HepG2 (cell line): ENCODE measurements around the gene AKAP8L. TPM values are rescaled to one million over a fixed set of nuclear protein-coding genes. Genes with fewer than 3 reads are reported as not detected.

Source experiments
- ATAC-seq: fragments of 200-7000 bp; cut with Tn5 transposase; 3 replicates; pipeline ENCODE4 v1.9.1; 2020; ENCODE audit warnings: mild to moderate bottlenecking, moderate library complexity
- BruUV-seq: library from RNA; stranded (reverse); fragments of 400-500 nt; replicated peaks from 2 replicates; lab custom pipeline; 2021; lab: Mats Ljungman, UMichigan
- CTCF ChIA-PET: fragments of 300-600 bp; formaldehyde crosslinking; extraction: SDS; loops from one replicate; lab custom pipeline; 2021; ENCODE audit warnings: low total read pairs, inconsistent platforms, low intra/inter-chr PET ratio; lab: Yijun Ruan, JAX
- POLR2A ChIA-PET: fragments of 350-600 bp; sonication (Branson Sonifier 250); formaldehyde crosslinking; loops from one replicate; lab custom pipeline; 2020; ENCODE audit warnings: antibody characterized with exemption, inconsistent platforms; lab: Yijun Ruan, JAX
- DNase-seq: peaks from one replicate; pipeline ENCODE4 v3.0.0-alpha.2; 2015; ENCODE audit warnings: low spot score
- FAIRE-seq: peaks from 3 replicates; lab custom pipeline; 2011; peaks lifted over from hg19 to GRCh38; lab: Jason Lieb, UNC
- H2AFZ ChIP-seq: one replicate; pipeline ENCODE4 v1.6.1; 2011; ENCODE audit warnings: low read length, inconsistent platforms
- H3K27ac ChIP-seq: fragments of 300-600 bp; 3 replicates; pipeline ENCODE4 v1.8.0; 2011; ENCODE audit warnings: mixed run types, mild to moderate bottlenecking, mixed read lengths, low read length, inconsistent platforms; ENCODE audit not compliant: insufficient read depth; ENCODE audit errors: extremely low read length
- H3K27me3 ChIP-seq, 2 experiments: fragments of 200-600 bp in 1 of 2; 2 replicates in 1 of 2; 3 replicates in 1 of 2; pipeline versions ENCODE4 v1.6.0 to v1.8.0; 2011; ENCODE audit warnings: low read length in 2 of 2, mild to moderate bottlenecking in 2 of 2, moderate library complexity in 2 of 2, inconsistent platforms in 1 of 2; ENCODE audit not compliant: insufficient read depth in 2 of 2, control insufficient read depth in 1 of 2
- H3K36me3 ChIP-seq, 2 experiments: fragments of 200-600 bp in 1 of 2; replicated peaks in 1 of 2; 2 replicates in 1 of 2; 3 replicates in 1 of 2; pipeline versions ENCODE4 v1.5.1 to v1.8.0; 2011; ENCODE audit warnings: low read length in 2 of 2, inconsistent platforms in 1 of 2; ENCODE audit not compliant: insufficient read depth in 2 of 2, control insufficient read depth in 1 of 2
- H3K4me1 ChIP-seq: 2 replicates; pipeline ENCODE4 v1.5.1; 2012; ENCODE audit warnings: low read length, inconsistent platforms; ENCODE audit not compliant: insufficient read depth
- H3K4me2 ChIP-seq: 2 replicates; pipeline ENCODE4 v1.6.0; 2011; ENCODE audit warnings: low read depth, low read length, inconsistent platforms
- H3K4me3 ChIP-seq, 3 experiments: fragments of 200-600 bp in 1 of 3; sonication (generic), shearing (Covaris generic) in 1 of 3; replicated peaks in 1 of 3; 2 replicates each; pipeline ENCODE4 v1.5.1; 2011 to 2016; ENCODE audit warnings: low read length in 3 of 3, inconsistent platforms in 2 of 3, low read depth in 2 of 3, mild to moderate bottlenecking in 2 of 3, control low read depth in 1 of 3, mixed read lengths in 1 of 3; ENCODE audit not compliant: insufficient read depth in 1 of 3
- H3K79me2 ChIP-seq: one replicate; pipeline ENCODE4 v1.6.1; 2011; ENCODE audit warnings: low read length, inconsistent platforms; ENCODE audit not compliant: insufficient read depth
- H3K9ac ChIP-seq: 2 replicates; pipeline ENCODE4 v1.6.0; 2011; ENCODE audit warnings: mild to moderate bottlenecking, low read depth, low read length, inconsistent platforms; ENCODE audit not compliant: insufficient read depth
- H3K9me3 ChIP-seq: 2 replicates; pipeline ENCODE4 v1.5.1; 2012; ENCODE audit warnings: mild to moderate bottlenecking, low read length
- H4K20me1 ChIP-seq: 2 replicates; pipeline ENCODE4 v1.6.0; 2011; ENCODE audit warnings: inconsistent platforms, mild to moderate bottlenecking, low read length, moderate library complexity; ENCODE audit not compliant: insufficient read depth
- CBX5 ChIP-seq: sonication (generic); formaldehyde crosslinking; IDR thresholded peaks from 2 replicates; pipeline ENCODE4 v1.4.0; 2020; ENCODE audit warnings: missing genetic modification reagents, borderline replicate concordance
- E2F2 ChIP-seq: sonication (generic); formaldehyde crosslinking; IDR thresholded peaks from 2 replicates; pipeline ENCODE4 v1.4.0; 2020; ENCODE audit warnings: missing genetic modification reagents, borderline replicate concordance
- MEIS1 ChIP-seq: sonication (generic); formaldehyde crosslinking; IDR thresholded peaks from 2 replicates; pipeline ENCODE4 v1.9.0; 2021; ENCODE audit warnings: mild to moderate bottlenecking, missing genetic modification reagents, moderate library complexity, borderline replicate concordance
- MYC ChIP-seq: sonication (generic); formaldehyde crosslinking; IDR thresholded peaks from 2 replicates; pipeline ENCODE4 v1.9.0; 2021; ENCODE audit warnings: missing genetic modification reagents, borderline replicate concordance
- RARG ChIP-seq: sonication (generic); formaldehyde crosslinking; IDR thresholded peaks from 2 replicates; pipeline ENCODE4 v1.4.0; 2020; ENCODE audit warnings: low read depth, mild to moderate bottlenecking, missing genetic modification reagents
- RBAK ChIP-seq: sonication (generic); formaldehyde crosslinking; IDR thresholded peaks from 2 replicates; pipeline ENCODE4 v1.5.1; 2020; ENCODE audit warnings: mild to moderate bottlenecking, missing genetic modification reagents
- RCOR2 ChIP-seq: IDR thresholded peaks from 2 replicates; pipeline ENCODE4 v1.6.1; 2016; ENCODE audit warnings: missing biosample characterization, missing genetic modification reagents
- REST ChIP-seq, 2 experiments: IDR thresholded peaks; 2 replicates each; pipeline ENCODE4 v1.6.1; 2011 to 2012; ENCODE audit warnings: low read length in 2 of 2, borderline replicate concordance in 1 of 2, low read depth in 1 of 2, mild to moderate bottlenecking in 1 of 2, moderate library complexity in 1 of 2
- SP4 ChIP-seq: sonication (generic); formaldehyde crosslinking; IDR thresholded peaks from 2 replicates; pipeline ENCODE4 v1.8.1; 2023; ENCODE audit warnings: mild to moderate bottlenecking, missing genetic modification reagents
- XBP1 ChIP-seq: sonication (generic); formaldehyde crosslinking; IDR thresholded peaks from 2 replicates; pipeline ENCODE4 v1.5.0; 2020; ENCODE audit warnings: missing genetic modification reagents
- ZBTB1 ChIP-seq: sonication (generic); formaldehyde crosslinking; IDR thresholded peaks from 2 replicates; pipeline ENCODE4 v1.4.0; 2020; ENCODE audit warnings: missing genetic modification reagents, borderline replicate concordance
- WGBS: methylation state at CpG from one replicate; pipeline ENCODE4 v1.1.6; 2017; ENCODE audit warnings: low lambda C conversion rate; 5-methylcytosine and 5-hydroxymethylcytosine counted together
- in situ Hi-C: cut with HindIII; loops from 2 replicates; pipeline ENCODE4 v1.10.0; 2017; ENCODE audit warnings: low pct_unique_long_range_greater_than_20kb; ENCODE audit not compliant: extremely low pct_ligation_motif_present
- intact Hi-C: fragments of 100-400 bp; cut with micrococcal nuclease; formaldehyde crosslinking; loops from one replicate; pipeline ENCODE4 v1.10.0; 2022; ENCODE audit not compliant: unreplicated experiment
- polyA plus RNA-seq, 8 experiments: library from polyadenylated mRNA; depleted of rRNA in 3 of 8; stranded (reverse) in 7 of 8; unstranded in 1 of 8; fragments of >200 nt; fragmentation: Illumina TruSeq in 4 of 8; extraction: Trizol in 4 of 8; gene quantifications; 2 replicates each; pipeline versions ENCODE4 v1.2.1 to v1.2.3, GENCODE V29; 2011 to 2016; ENCODE audit warnings: low read depth in 4 of 8, missing spikeins in 1 of 8, mixed read lengths in 1 of 8; ENCODE audit not compliant: insufficient read depth in 1 of 8
- total RNA-seq, 5 experiments: library from RNA; depleted of rRNA; stranded (reverse); fragments of >200 nt; fragmentation: Illumina TruSeq; extraction: Trizol; gene quantifications; 2 replicates each; pipeline ENCODE4 v1.2.3, GENCODE V29; 2016; ENCODE audit warnings: low read depth in 1 of 5

AKAP8L gene
- total and polyA plus RNA-seq, 2 of the 13 experiments (the other 11 are each of a cell fraction or from before 2014, with no cell fraction given) = 48.2 to 49.6 TPM

- no TSS peak for BruUV-seq
Observed at GRCh38 chr19:15439821-15440641, 21.2 kb upstream of the AKAP8L start.

More at GRCh38 chr19:15439821-15440641, 21.2 kb upstream of the AKAP8L start:
- peaks cover 32% of the 10 kb centered on the region for H3K4me1 ChIP-seq
- ChIA-PET CTCF (no interaction called here), POLR2A (no interaction called here)
- intact Hi-C loops = no loop called here
- DNase-seq (no peak), ATAC-seq (no peak), FAIRE-seq (no peak)
- no peak overlapping the region for H3K4me2 ChIP-seq
- no peak overlapping the region for H3K27ac ChIP-seq
- H4K20me1 ChIP-seq = no peaks in the 10 kb centered on the region
- H3K27me3 ChIP-seq = no peaks in the 10 kb centered on the region
- in situ Hi-C loops = no loop called here
- no peak overlapping the region for H3K4me3 ChIP-seq
- H3K79me2 ChIP-seq = no peaks in the 10 kb centered on the region
- H3K36me3 ChIP-seq = no peaks in the 10 kb centered on the region
- H3K9ac ChIP-seq = no peak overlapping the region
- TF ChIP-seq MYC (CRISPR knock-in tag) (no peak), CBX5 (no peak), E2F2 (CRISPR knock-in tag) (no peak), MEIS1 (CRISPR knock-in tag) (no peak), RBAK (no peak), XBP1 (CRISPR knock-in tag) (no peak), SP4 (no peak), RARG (CRISPR knock-in tag) (no peak), ZBTB1 (no peak), REST (IDR thresholded peaks at IDR 0.05; ENCODE audit: borderline replicate concordance in 1 of 2, low read depth in 1 of 2, low read length in 2 of 2) (no peak), RCOR2 (CRISPR knock-in tag) (no peak)
- TF ChIP-seq, all 625 proteins: peak for 0
- H3K9me3 ChIP-seq = no peaks in the 10 kb centered on the region
- no peak overlapping the region for H2AFZ ChIP-seq
- 91% methylated on average over 15 of the region's 38 CpGs for WGBS
